Activated naive CD4-positive, alpha-beta T cell treated with Interleukin-2 at 50 U/mL for 16 hours (primary cell): ENCODE data around the gene CADM4.
"Not testable (repeated sequence)": the region's sequence is repeated elsewhere in the genome, so short reads cannot be mapped to it uniquely, and the experiment has no call there.

Source experiments
- DNase-seq: peaks from one replicate; pipeline ENCODE4 v3.0.0-alpha.2; 2020

Gene CADM4, protein sequence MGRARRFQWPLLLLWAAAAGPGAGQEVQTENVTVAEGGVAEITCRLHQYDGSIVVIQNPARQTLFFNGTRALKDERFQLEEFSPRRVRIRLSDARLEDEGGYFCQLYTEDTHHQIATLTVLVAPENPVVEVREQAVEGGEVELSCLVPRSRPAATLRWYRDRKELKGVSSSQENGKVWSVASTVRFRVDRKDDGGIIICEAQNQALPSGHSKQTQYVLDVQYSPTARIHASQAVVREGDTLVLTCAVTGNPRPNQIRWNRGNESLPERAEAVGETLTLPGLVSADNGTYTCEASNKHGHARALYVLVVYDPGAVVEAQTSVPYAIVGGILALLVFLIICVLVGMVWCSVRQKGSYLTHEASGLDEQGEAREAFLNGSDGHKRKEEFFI

DNA sequence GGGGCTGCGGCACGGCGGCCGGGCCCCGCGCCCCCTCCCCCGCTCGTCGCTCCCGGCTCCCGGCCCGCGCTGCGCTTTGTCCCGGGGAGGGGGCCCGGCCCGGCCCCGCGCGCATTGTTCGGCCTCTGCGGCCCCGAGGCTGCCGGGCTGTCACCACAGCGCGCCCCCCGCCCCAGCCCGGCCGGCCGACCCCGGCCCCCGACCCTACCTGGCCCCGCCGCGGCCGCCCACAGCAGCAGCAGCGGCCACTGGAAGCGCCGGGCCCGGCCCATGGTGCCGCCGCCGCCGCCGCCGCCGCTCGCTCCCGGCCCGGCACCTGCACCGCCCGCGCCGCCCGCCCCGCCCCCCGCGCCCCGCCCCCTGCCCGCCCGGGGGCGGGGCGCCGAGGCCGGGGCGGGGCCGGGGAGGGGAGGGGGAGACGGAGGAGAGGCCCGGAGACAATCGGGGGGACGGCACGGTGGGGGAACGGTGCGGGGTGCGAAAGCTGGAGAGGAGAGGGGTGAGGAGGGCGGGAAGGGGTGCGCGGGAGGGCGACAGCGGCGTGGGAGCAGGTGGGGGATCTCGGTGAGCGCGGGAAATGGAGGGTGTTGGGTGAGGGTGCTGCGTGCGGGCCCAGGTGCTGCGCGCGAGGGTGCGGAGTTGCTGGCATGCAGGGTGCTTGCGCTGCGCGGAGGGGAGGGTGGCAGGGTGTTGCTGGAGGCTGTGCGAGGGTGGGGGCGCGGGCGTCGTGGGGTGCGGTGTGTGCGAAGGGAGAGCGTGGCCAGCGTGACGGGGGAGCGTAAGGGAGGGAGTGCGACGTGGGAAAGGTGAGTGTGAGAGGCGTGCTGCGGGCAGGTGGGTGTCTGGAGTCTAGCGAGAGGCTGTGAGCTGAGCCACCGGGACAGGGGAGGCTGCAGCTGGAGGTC, at the start of gene CADM4:
TSS of gene CADM4 (minus strand) at position 332 of the 905 bp plus-strand sequence. CDS start at position 272, 60 bp downstream.
- DNase-seq: peak; percentile 45

- DNase-seq: no peak
Measured at GRCh38 chr19:43688059-43688701, 48.5 kb upstream of the CADM4 start.

GRCh38 chr19:43687660-43687997, 48.0 kb upstream of the CADM4 start:
- no peak for DNase-seq

DNA sequence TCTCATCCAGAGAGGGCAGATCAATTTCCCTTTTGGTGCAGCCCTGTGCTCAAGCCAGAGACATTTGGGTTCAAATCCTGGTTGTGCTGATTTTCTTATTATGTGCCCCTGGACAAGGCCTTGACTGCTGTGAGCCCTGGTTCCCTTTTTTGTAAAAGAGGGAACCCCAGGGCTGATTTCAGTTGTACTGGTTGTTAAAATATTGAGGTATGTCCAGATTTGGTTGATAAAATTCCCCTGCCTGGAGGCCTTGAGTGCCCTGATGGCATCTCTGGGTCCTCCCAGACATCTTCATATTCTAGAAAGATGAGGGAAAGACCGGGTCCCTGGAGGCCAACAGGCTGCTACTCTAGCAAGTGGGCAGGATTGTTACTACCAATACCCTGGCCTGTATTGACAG, 44.7 kb upstream of the CADM4 start:
- no peak for DNase-seq

- DNase-seq: no peak
Measured at GRCh38 chr19:43683905-43684304, 44.3 kb upstream of the CADM4 start.

DNA sequence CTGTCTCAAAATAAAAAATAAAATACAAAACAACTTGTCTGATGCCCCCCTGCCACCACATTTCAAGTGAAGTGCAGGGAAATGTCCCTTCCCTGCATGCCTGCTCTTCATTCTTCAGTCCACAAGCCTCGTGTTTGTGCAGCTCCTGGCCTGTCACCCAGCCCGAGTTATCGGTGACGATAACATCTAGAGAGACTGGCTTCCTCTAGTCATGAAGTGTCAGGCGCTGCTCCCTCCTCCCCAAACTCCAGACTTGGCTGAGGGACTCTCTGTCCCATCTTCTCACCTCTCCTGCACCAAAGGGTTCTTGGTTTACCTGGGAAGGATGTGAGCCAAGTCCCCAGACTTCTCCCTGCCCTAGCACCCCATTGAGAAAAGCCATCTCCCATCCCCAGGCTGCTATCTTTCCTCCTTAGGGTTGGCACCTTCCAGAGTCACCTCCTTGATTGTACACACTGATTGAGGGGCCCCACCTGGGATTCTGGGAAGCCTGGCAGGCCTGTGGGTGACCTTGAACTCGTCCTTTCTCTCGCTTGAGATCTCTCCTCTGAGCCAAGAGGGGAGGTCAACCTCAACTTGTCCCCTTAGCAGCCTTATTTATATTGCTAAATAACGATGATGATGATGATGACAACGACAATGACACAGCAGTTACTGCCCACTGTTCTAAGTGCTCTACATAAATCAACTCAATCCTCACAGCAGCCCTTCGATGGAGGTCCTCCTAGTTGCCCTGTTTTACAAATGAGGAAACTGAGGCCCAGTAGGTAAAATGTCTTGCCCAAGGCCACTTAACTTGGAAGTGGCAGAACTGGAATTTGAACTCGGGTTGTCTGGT, 43.4 kb upstream of the CADM4 start:
- DNase-seq: no peak

DNA sequence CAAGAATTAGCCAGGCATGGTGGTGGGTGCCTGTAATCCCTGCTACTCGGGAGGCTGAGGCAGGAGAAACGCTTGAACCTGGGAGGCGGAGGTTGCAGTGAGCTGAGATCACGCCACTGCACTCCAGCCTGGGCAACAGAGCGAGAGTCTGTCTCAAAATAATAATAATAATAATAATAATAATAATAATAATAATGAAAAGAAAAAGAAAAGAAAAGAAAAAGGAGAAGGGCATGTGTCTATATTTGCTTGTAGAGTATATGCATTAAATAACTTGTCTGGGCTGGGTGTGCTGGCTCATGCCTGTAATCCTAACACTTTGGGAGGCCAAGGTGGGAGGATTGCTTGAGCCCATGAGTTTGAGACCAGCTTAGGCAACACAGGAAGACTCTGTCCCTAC, 42.6 kb upstream of the CADM4 start:
- not testable (repeated sequence) for DNase-seq

DNA sequence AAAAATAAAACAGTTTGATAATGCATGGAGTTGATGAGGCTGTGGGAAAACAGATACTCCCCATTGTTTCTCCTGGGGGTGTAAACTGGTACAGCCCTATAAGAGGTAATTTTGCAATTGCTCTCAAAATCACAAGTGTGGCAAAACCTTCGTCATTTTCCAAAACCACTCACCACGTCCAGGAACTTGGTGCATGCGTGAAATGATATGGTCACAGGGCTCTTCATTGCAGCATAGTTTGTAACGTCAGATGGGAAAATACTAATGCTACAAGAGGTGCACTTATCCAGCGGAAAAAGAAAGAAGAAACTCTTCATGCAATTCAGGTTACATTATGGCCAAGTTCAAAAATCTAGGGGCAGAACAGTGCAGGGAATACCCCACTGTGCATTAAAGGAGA, 42.2 kb upstream of the CADM4 start:
- DNase-seq: no peak

DNA sequence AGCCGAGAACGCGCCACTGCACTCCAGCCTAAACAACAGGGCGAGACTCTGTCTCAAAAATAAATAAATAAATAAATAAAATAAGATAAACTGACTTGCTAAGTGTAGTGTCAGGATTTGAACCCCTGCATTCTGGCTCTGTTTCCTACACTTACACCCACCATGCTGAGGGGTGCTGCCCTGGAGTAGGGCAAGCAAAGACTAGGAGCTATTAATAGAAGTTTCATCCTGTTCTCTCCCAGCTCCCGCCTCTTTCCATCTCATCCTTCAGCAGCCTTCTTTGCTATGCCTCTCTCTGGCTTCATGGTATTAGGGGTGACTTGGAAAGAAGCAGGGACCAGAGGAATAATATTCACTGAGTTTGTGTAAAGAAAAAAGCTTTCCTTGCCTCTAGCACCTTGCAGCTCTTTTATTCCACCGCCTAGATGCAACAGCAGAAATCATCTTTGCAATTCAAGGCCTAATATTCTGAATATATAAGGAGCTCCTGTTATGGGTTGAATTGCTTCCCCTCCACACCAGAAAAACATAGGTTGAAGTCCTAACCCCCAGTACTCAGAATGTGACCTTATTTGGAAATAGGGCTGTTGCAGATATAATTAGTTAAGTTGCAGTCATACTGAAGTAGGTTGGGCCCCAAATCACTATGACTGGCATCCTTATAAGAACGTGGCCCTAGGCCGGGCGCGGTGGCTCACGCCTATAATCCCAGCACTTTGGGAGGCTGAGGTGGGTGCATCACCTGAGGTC, 39.0 kb upstream of the CADM4 start:
- no peak for DNase-seq

- DNase-seq: no peak
Measured at GRCh38 chr19:43675906-43676305, 36.3 kb upstream of the CADM4 start.

DNA sequence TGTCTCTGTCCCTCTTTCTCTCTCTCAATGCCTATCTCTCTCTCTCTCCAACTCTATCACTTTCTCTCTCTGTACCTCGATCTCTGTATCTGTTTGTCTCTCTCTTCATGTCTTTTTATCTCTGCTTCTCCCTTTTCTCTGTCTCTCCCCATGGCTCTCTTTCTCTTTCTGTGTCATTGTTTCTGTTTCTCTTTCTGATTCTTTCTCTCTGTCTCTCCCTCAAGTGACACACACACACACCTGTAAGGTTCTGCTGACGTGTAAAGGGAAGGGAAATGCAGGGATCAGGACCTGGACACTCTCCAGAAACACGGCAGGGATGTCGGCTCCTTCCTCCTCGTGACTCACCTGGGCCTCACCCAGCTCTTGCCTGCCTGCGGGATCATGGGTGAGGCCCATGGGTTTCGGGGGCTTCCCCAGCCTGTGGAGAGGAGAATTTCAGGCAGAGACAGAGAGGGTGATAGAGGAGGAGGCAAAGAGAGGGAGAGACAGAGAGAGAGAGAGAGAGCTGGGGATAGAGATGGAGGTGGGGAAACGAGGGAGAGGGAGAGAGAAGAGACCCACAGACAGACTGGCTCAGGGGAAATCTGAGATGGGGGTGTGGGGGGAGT, 35.7 kb upstream of the CADM4 start:
- no peak for DNase-seq

GRCh38 chr19:43674596-43674995, 34.9 kb upstream of the CADM4 start:
- no peak for DNase-seq

DNA sequence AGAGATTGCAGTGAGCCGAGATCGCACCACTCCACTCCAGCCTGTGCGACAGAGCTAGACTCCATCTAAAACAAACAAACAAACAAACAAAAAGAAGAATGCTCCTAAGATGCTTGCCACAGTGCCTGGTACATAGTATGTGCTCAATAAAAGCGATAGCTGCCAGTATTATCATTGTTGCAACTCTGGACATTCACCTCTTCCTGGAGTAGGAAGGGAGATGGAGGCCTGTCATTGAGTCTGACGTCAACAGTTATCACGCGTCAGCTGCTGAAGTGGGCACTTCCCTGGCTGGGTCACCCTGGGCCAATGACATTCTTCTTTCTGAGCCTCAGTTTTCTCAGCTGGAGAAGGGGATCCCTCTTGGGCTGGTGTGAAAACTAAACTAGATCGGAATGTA, 34.5 kb upstream of the CADM4 start:
- no peak for DNase-seq

GRCh38 chr19:43673637-43674036, 34.0 kb upstream of the CADM4 start:
- no peak for DNase-seq

GRCh38 chr19:43672061-43672679, 32.5 kb upstream of the CADM4 start:
- DNase-seq: no peak

DNA sequence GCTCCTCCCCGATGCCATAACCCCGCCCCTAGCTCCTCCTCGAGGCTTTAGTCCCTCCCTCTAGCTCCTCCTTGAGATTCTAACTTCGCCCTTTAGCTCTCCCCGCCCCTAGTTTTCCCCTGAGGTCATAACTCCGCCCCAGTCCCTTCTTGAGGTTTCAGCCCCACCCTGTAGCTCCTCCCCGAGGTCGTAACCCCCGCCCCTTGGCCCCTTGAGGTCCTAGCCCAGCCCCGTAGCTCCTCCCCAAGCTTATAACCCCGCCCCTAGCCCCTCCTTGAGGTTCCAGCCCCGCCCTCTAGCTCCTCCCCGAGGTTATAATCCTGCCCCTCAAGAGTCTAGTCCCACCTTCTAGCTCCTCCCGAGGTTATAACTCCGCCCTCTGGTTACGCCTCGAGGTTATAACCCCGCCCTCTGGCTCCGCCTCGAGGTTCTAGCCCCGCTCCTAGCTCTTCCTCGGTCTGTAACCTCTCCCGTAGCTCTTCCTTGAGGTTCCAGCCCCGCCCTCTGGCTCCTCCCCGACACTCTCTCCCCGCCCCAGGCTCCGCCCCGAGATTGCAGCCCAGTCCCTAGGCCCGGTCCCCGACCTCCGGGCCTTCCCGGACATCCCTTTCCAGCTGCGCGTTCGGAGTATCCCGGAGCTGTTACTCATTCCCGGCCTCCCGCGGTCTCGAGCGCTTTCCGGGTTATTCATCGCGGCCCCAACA, 28.9 kb upstream of the CADM4 start:
- peak; percentile 94 for DNase-seq

GRCh38 chr19:43667876-43668405, 28.3 kb upstream of the CADM4 start:
- no peak for DNase-seq

DNA sequence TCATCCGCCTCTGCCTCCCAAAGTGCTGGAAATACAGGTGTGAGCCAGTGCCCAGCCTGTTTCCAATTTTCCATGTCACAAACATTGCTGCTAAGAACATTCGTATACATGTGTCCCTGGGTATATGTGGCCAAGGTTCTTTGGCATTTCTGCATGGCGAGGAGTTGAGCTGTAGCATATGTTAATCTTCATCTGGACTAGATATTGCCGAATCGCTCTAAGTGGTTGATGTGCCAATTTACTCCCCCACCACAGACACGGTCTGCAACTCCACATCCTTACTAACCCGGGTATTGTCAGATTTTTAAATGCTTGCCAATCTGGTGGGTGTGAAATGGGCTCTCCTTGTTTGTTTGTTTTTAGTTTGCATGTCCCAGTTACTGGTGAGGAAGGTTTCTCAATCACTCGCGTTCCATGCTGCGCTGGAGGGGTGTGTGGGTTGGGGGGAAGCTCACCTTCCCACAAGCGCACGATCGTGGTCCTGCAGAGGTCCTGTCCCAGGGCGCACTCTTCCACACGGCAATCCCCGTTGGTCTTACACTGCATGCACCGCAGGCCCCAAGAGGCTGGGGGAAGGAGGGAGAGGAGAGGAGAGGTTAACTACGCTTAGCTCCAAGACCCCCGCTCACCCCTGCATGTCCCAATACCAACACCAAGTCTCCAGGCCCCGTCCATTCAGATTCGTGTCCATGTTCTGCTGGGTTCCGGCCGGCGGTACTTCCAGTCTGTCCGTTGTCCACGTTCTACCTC, 27.7 kb upstream of the CADM4 start:
- DNase-seq: no peak

- DNase-seq: peak; percentile 25
Measured at GRCh38 chr19:43664018-43664417, 24.4 kb upstream of the CADM4 start.
